Heart left ventricle (tissue), 16 donors: ENCODE results near the gene UBAP1. TPM values are rescaled to one million over a fixed set of nuclear protein-coding genes. Genes with fewer than 3 reads are reported as not detected.

Experiments
- ATAC-seq, 4 donors: fragments of 200-7000 bp; cut with Tn5 transposase; one replicate each; pipeline ENCODE4 v1.9.1; 2020 to 2022; ENCODE audit warnings: moderate library complexity in 4 of 4, mild to moderate bottlenecking in 3 of 4, moderate number of reproducible peaks in 1 of 4
- DNase-seq, 5 donors: peaks; one replicate each; pipeline ENCODE4 v3.0.0-alpha.2; 2020
- H3K27ac ChIP-seq, 12 donors: fragments of 200-600 bp; sonication (generic) in 4 of 12; one replicate each; pipeline versions ENCODE4 v1.5.0 to v1.8.0; 2016 to 2022; ENCODE audit warnings: mild to moderate bottlenecking in 2 of 12
- H3K27me3 ChIP-seq, 9 donors: fragments of 200-600 bp; sonication (generic) in 2 of 9; one replicate each; pipeline versions ENCODE4 v1.5.1 to v1.8.0; 2016 to 2022; ENCODE audit warnings: mild to moderate bottlenecking in 3 of 9
- H3K36me3 ChIP-seq, 9 donors: fragments of 200-600 bp; sonication (generic) in 2 of 9; one replicate each; pipeline versions ENCODE4 v1.5.0 to v1.8.0; 2018 to 2022; ENCODE audit warnings: mild to moderate bottlenecking in 2 of 9
- H3K4me1 ChIP-seq, 12 donors: fragments of 200-600 bp; sonication (generic) in 4 of 12; one replicate each; pipeline versions ENCODE4 v1.5.0 to v1.8.0; 2016 to 2022; ENCODE audit warnings: mild to moderate bottlenecking in 3 of 12
- H3K4me3 ChIP-seq, 12 donors: fragments of 200-600 bp; sonication (generic) in 4 of 12; one replicate each; pipeline versions ENCODE4 v1.5.0 to v1.8.0; 2017 to 2022; ENCODE audit warnings: mild to moderate bottlenecking in 9 of 12, moderate library complexity in 4 of 12
- H3K9me3 ChIP-seq, 12 donors: fragments of 200-600 bp; sonication (generic) in 4 of 12; one replicate each; pipeline versions ENCODE4 v1.5.0 to v1.8.0; 2016 to 2022; ENCODE audit warnings: mild to moderate bottlenecking in 1 of 12
- CTCF ChIP-seq, 12 donors: fragments of 200-600 bp; sonication (generic) in 4 of 12; IDR thresholded peaks; one replicate each; pipeline versions ENCODE4 v1.5.0 to v1.8.0; 2018 to 2022; ENCODE audit warnings: antibody characterized with exemption in 12 of 12, mild to moderate bottlenecking in 5 of 12
- POLR2A ChIP-seq, 2 donors: fragments of 450-650 bp; IDR thresholded peaks; one replicate each; pipeline ENCODE4 v1.6.1; 2017; ENCODE audit warnings: antibody characterized with exemption in 2 of 2, mild to moderate bottlenecking in 2 of 2, moderate library complexity in 2 of 2
- WGBS, 4 donors: extraction: QIAGEN DNeasy Blood & Tissue Kit in 2 of 4; methylation state at CpG; one replicate each; pipeline versions ENCODE4 v1.1.5 to v1.1.7; 2013 to 2018; 5-methylcytosine and 5-hydroxymethylcytosine counted together
- intact Hi-C, 10 donors: fragments of 100-400 bp; cut with DNase I; formaldehyde crosslinking; loops; one replicate each; pipeline versions ENCODE4 v1.11.1 to v1.14.2; 2022
- polyA plus RNA-seq, 2 donors: library from polyadenylated mRNA; stranded (reverse); fragments of 200-250 nt; gene quantifications; one replicate each; pipeline ENCODE4 v1.2.3, GENCODE V29; 2013
- total RNA-seq, 9 donors: library from RNA; depleted of rRNA in 2 of 9; stranded (reverse); fragments of >200 nt in 2 of 9; fragmentation: NEBNext Ultra II Directional in 3 of 9; extraction: Animal tissue kit (Norgen Biotek cat#: 25700) in 3 of 9; gene quantifications; one replicate each; pipeline versions ENCODE4 v1.1.0 to v1.2.4, GENCODE V29; 2016 to 2023
- donor health status: ischemic (EF 13 %, LVEDD 7.1; RV severe dilation, severe dysfunction).
- donor health status: healthy with polysubstance abuse.
- donor health status: DM: no; HTN: yes; CAD: no.
- donor health status: DM: no; HTN: no; CAD: no.
- donor health status: ischemic (EF 25% LVEDD 6.9; RV normal size, moderate dysfunction).
- donor health status: ischemic (EF 25% LVEDD 5.7; RV mildly dilated, moderate dysfunction).
- donor health status: healthy.
- donor health status: DM: yes; HTN: yes; CAD: no.
- donor health status: ischemic (EF 35%, LVEDD 5.7; RV mildly dilated, moderate dysfunction).
- donor health status: nonischemic (EF 11% LVEDD 7.7; RV severe dilation, severe dysfunction).
- donor health status: DM: yes; HTN: yes; CAD: no.
- donor health status: PGD.
- donor health status: ischemic (EF 29% LVEDD 5.4; RV normal size, mild dysfunction).
- donor health status: nonischemic (EF 23%, LVEDD 6.1; RV moderate dilation, normal function).

The UBAP1 gene
- total and polyA plus RNA-seq, 11 donors = 18.7 to 66.1 (median 43.1) TPM

GRCh38 chr9:34254141-34254913 lies 75.5 kb downstream of the UBAP1 start:
- no peak overlapping the region for H3K4me3 ChIP-seq
- TF ChIP-seq POLR2A (IDR thresholded peaks at IDR 0.05) (no peak), CTCF (IDR thresholded peaks at IDR 0.05) (no peak)
- ATAC-seq (peak; percentile 5 to 26 (median 19)), DNase-seq (peak in 3 of 5 donors; percentile 48 to 64 (median 60))
- peaks cover 0 to 70% (median 44%) of the 10 kb centered on the region in 12 donors for H3K4me1 ChIP-seq
- intact Hi-C loops = loop anchor here (5.0 to 10.0 kb wide), 16 partner anchors 67 to 440 kb away; partner anchors contain the start of genes DCAF12 (in 9 of the 10), UBAP1 (in 6 of the 10), KIF24 (in 1 of the 10) and MYORG (in 1 of the 10)
- no peaks in the 10 kb centered on the region for H3K9me3 ChIP-seq
- H3K27ac ChIP-seq = peak overlapping the region; percentile 57 to 86 (median 79)
- WGBS, 4 donors = 45 to 47% (median 47%) methylated on average over 11 to 16 of the region's 16 CpGs
- peaks cover 0 to 63% (median 25%) of the 10 kb centered on the region in 9 donors for H3K36me3 ChIP-seq
- no peaks in the 10 kb centered on the region for H3K27me3 ChIP-seq

- Histone ChIP-seq H3K4me3 (no peak overlapping the region), H3K9me3 (no peaks in the 10 kb centered on the region), H3K36me3 (peaks cover 0 to 54% (median 19%) of the 10 kb centered on the region in 9 donors), H3K27me3 (no peaks in the 10 kb centered on the region), H3K27ac (peak overlapping the region; percentile 57 to 86 (median 79)), H3K4me1 (peaks cover 0 to 69% (median 44%) of the 10 kb centered on the region in 12 donors)
- DNase-seq (peak in 2 of 5 donors; percentile 34 to 45), ATAC-seq (peak in 3 of 4 donors; percentile 2 to 15 (median 2))
- intact Hi-C loops = loop anchor here (5.0 to 10.0 kb wide), 19 partner anchors 68 to 440 kb away; partner anchors contain the start of genes DCAF12 (in 9 of the 10), UBAP1 (in 6 of the 10), MYORG (in 5 of the 10) and KIF24 (in 2 of the 10)
- TF ChIP-seq POLR2A (IDR thresholded peaks at IDR 0.05) = no peak
- peak in 2 of 12 donors; percentile 6 to 25 for TF ChIP-seq CTCF (IDR thresholded peaks at IDR 0.05)
- 65 to 76% (median 72%) methylated on average over 8 to 10 of the region's 10 CpGs for WGBS, 4 donors
Measured at GRCh38 chr9:34254966-34255825, 76.4 kb downstream of the UBAP1 start.

GRCh38 chr9:34256104-34256503 lies 77.3 kb downstream of the UBAP1 start:
- ATAC-seq = no peak
- WGBS, 4 donors = 78 to 100% (median 86%) methylated on average over 2 to 6 of the region's 6 CpGs
- intact Hi-C loops = loop anchor here in 7 of 10 donors (5.0 to 10.0 kb wide), 14 partner anchors 69 to 441 kb away; partner anchors contain the start of genes MYORG (in 4 of the 7), KIF24 (in 2 of the 7), NUDT2 (in 2 of the 7) and DCAF12 (in 1 of the 7)
- Histone ChIP-seq H3K27me3 (no peaks in the 10 kb centered on the region), H3K4me3 (no peak overlapping the region), H3K27ac (peak overlapping the region in 8 of 12 donors; percentile 57 to 86 (median 79)), H3K9me3 (no peaks in the 10 kb centered on the region), H3K36me3 (peaks cover 0 to 45% (median 10%) of the 10 kb centered on the region in 9 donors), H3K4me1 (peaks cover 0 to 69% (median 44%) of the 10 kb centered on the region in 12 donors)
- DNase-seq = peak in 1 of 5 donors; percentile 31
- TF ChIP-seq POLR2A (IDR thresholded peaks at IDR 0.05) = no peak
- TF ChIP-seq CTCF (IDR thresholded peaks at IDR 0.05) = peak in 7 of 12 donors; percentile 11 to 36 (median 21)
